CD4-positive, alpha-beta memory T cell (primary cell): ENCODE results near the gene ZMPSTE24. TPM values are rescaled to one million over a fixed set of nuclear protein-coding genes. Genes with fewer than 3 reads are reported as not detected.
A peak's percentile ranks its signal among the peaks of the same experiment; 100 is the strongest.

Source experiments
- CTCF ChIA-PET: fragments of 350-600 bp; sonication (Branson Sonifier 250); formaldehyde crosslinking; loops from one replicate; lab custom pipeline; 2021; ENCODE audit warnings: inconsistent platforms; ENCODE audit not compliant: partially characterized antibody; lab: Charles Lee
- POLR2A ChIA-PET: fragments of 350-600 bp; sonication (Branson Sonifier 250); formaldehyde crosslinking; loops from one replicate; lab custom pipeline; 2021; ENCODE audit not compliant: partially characterized antibody; lab: Charles Lee
- DNase-seq, 5 donors: peaks; one replicate each; pipeline versions ENCODE4 v3.0.0 to v3.0.0-alpha.2; 2020 to 2022; ENCODE audit warnings: mixed read lengths in 1 of 5
- H3K27ac ChIP-seq: one replicate; pipeline ENCODE4 v1.7.0; 2013; ENCODE audit warnings: low read depth, low read length
- H3K27me3 ChIP-seq: 2 replicates; pipeline ENCODE4 v1.7.0; 2013; ENCODE audit warnings: mild to moderate bottlenecking, low read length, moderate library complexity; ENCODE audit not compliant: insufficient read depth
- H3K36me3 ChIP-seq: 2 replicates; pipeline ENCODE4 v1.7.0; 2013; ENCODE audit warnings: mild to moderate bottlenecking, low read length, moderate library complexity; ENCODE audit not compliant: insufficient read depth
- H3K4me1 ChIP-seq: 2 replicates; pipeline ENCODE4 v1.7.0; 2013; ENCODE audit warnings: mild to moderate bottlenecking, low read length, moderate library complexity; ENCODE audit not compliant: insufficient read depth
- H3K4me3 ChIP-seq, 2 donors: one replicate each; pipeline ENCODE4 v1.7.0; 2013; ENCODE audit warnings: low read length in 2 of 2, mild to moderate bottlenecking in 1 of 2
- H3K9me3 ChIP-seq, 2 donors: one replicate each; pipeline ENCODE4 v1.7.0; 2013; ENCODE audit warnings: low read length in 2 of 2, control low read depth in 1 of 2; ENCODE audit not compliant: control insufficient read depth in 1 of 2
- H3K27ac Mint-ChIP-seq, 7 donors: one replicate each; pipeline ENCODE4 v1.8.0; 2020 to 2021; ENCODE audit warnings: mixed read lengths in 7 of 7, mild to moderate bottlenecking in 6 of 7, inconsistent platforms in 3 of 7, moderate library complexity in 3 of 7
- H3K27me3 Mint-ChIP-seq, 2 donors: one replicate each; pipeline ENCODE4 v1.8.0; 2020 to 2021; ENCODE audit warnings: mixed read lengths in 2 of 2
- H3K36me3 Mint-ChIP-seq, 2 donors: one replicate each; pipeline ENCODE4 v1.8.0; 2020 to 2021; ENCODE audit warnings: mixed read lengths in 2 of 2, inconsistent platforms in 1 of 2, mild to moderate bottlenecking in 1 of 2
- H3K4me1 Mint-ChIP-seq, 4 donors: one replicate each; pipeline ENCODE4 v1.8.0; 2020 to 2021; ENCODE audit warnings: mixed read lengths in 4 of 4, mild to moderate bottlenecking in 1 of 4
- H3K4me3 Mint-ChIP-seq, 8 donors: one replicate each; pipeline ENCODE4 v1.8.0; 2020 to 2021; ENCODE audit warnings: mixed read lengths in 8 of 8, mild to moderate bottlenecking in 7 of 8, moderate library complexity in 6 of 8, inconsistent platforms in 3 of 8
- H3K9me3 Mint-ChIP-seq, 8 donors: one replicate each; pipeline ENCODE4 v1.8.0; 2020 to 2021; ENCODE audit warnings: mixed read lengths in 8 of 8, mild to moderate bottlenecking in 5 of 8, inconsistent platforms in 3 of 8, moderate library complexity in 1 of 8
- intact Hi-C: fragments of 100-400 bp; cut with micrococcal nuclease; formaldehyde crosslinking; loops from one replicate; pipeline ENCODE4 v1.15.1; 2023
- polyA plus RNA-seq, 2 donors: library from polyadenylated mRNA; unstranded; fragments of 300-500 nt; fragmentation: Illumina TruSeq; gene quantifications; one replicate each; pipeline ENCODE4 v1.2.3, GENCODE V29; 2021
- total RNA-seq, 2 experiments: library from RNA; stranded (reverse); gene quantifications; one replicate each; pipeline ENCODE4 v1.2.3, GENCODE V29; 2021

Gene ZMPSTE24
- total and polyA plus RNA-seq, 4 experiments from 2014 or later = 19.7 to 44.1 (median 24.0) TPM

- H3K36me3 Mint-ChIP-seq = no peaks in the 10 kb centered on the region
- POLR2A ChIA-PET = no interaction called here
Measured at GRCh38 chr1:40308036-40308727, 50.1 kb downstream of the ZMPSTE24 start.

GRCh38 chr1:40309374-40310128 is 51.5 kb downstream of the ZMPSTE24 start:
- H3K27me3 ChIP-seq = no peaks in the 10 kb centered on the region
- Mint-ChIP-seq H3K36me3 (no peaks in the 10 kb centered on the region), H3K27me3 (no peaks in the 10 kb centered on the region), H3K4me1 (peaks cover 1 to 31% (median 14%) of the 10 kb centered on the region in 4 donors), H3K9me3 (no peaks in the 10 kb centered on the region), H3K4me3 (no peak overlapping the region), H3K27ac (no peak overlapping the region)
- POLR2A ChIA-PET = no interaction called here
- no peak for DNase-seq
- no peak overlapping the region for H3K4me3 ChIP-seq
- no peak overlapping the region for H3K27ac ChIP-seq
- intact Hi-C loops = no loop called here
- CTCF ChIA-PET = no interaction called here
- no peaks in the 10 kb centered on the region for H3K9me3 ChIP-seq
- H3K4me1 ChIP-seq = peaks cover 22% of the 10 kb centered on the region
- no peaks in the 10 kb centered on the region for H3K36me3 ChIP-seq

More at GRCh38 chr1:40308036-40308727, 50.1 kb downstream of the ZMPSTE24 start:
- H3K27me3 Mint-ChIP-seq = no peaks in the 10 kb centered on the region
- Histone ChIP-seq H3K4me3 (no peak overlapping the region), H3K27ac (no peak overlapping the region), H3K27me3 (no peaks in the 10 kb centered on the region), H3K9me3 (no peaks in the 10 kb centered on the region), H3K4me1 (peaks cover 16% of the 10 kb centered on the region), H3K36me3 (no peaks in the 10 kb centered on the region)
- DNase-seq = no peak
- H3K27ac Mint-ChIP-seq = no peak overlapping the region
- H3K4me1 Mint-ChIP-seq = peaks cover 1 to 21% (median 9%) of the 10 kb centered on the region in 4 donors
- no peak overlapping the region for H3K4me3 Mint-ChIP-seq
- no peaks in the 10 kb centered on the region for H3K9me3 Mint-ChIP-seq
- CTCF ChIA-PET = no interaction called here
- intact Hi-C loops = no loop called here

- no peaks in the 10 kb centered on the region for H3K9me3 Mint-ChIP-seq
- no peak overlapping the region for H3K4me3 Mint-ChIP-seq
- no peaks in the 10 kb centered on the region for H3K27me3 Mint-ChIP-seq
- H3K27ac ChIP-seq = no peak overlapping the region
- CTCF ChIA-PET = interaction anchor here (1.8 kb wide), 1 partner anchor 157 kb away, joined by 5 read pairs; no protein-coding TSS in a partner anchor
- H3K4me3 ChIP-seq = no peak overlapping the region
- H3K36me3 Mint-ChIP-seq = no peaks in the 10 kb centered on the region
- no peaks in the 10 kb centered on the region for H3K27me3 ChIP-seq
- H3K9me3 ChIP-seq = no peaks in the 10 kb centered on the region
- POLR2A ChIA-PET = no interaction called here
- H3K36me3 ChIP-seq = no peaks in the 10 kb centered on the region
- intact Hi-C loops = no loop called here
- no peak for DNase-seq
- H3K27ac Mint-ChIP-seq = no peak overlapping the region
- H3K4me1 ChIP-seq = peaks cover 27% of the 10 kb centered on the region
- H3K4me1 Mint-ChIP-seq = peaks cover 1 to 37% (median 15%) of the 10 kb centered on the region in 4 donors
Measured at GRCh38 chr1:40310129-40310461, 52.1 kb downstream of the ZMPSTE24 start.

- CTCF ChIA-PET = interaction anchor here (1.8 kb wide), 1 partner anchor 158 kb away, joined by 5 read pairs; no protein-coding TSS in a partner anchor
Measured at GRCh38 chr1:40310983-40311642, 53.1 kb downstream of the ZMPSTE24 start.

GRCh38 chr1:40311692-40312091 is 53.7 kb downstream of the ZMPSTE24 start:
- Mint-ChIP-seq H3K9me3 (no peaks in the 10 kb centered on the region), H3K4me3 (no peak overlapping the region), H3K36me3 (no peaks in the 10 kb centered on the region), H3K27me3 (no peaks in the 10 kb centered on the region), H3K27ac (peak overlapping the region in 4 of 7 donors; percentile 36 to 78 (median 57)), H3K4me1 (peaks cover 1 to 50% (median 19%) of the 10 kb centered on the region in 4 donors)
- no peak for DNase-seq
- H3K36me3 ChIP-seq = no peaks in the 10 kb centered on the region
- peaks cover 39% of the 10 kb centered on the region for H3K4me1 ChIP-seq
- H3K27me3 ChIP-seq = no peaks in the 10 kb centered on the region
- H3K27ac ChIP-seq = no peak overlapping the region
- no peaks in the 10 kb centered on the region for H3K9me3 ChIP-seq
- intact Hi-C loops = no loop called here
- CTCF ChIA-PET = interaction anchor here (1.8 kb wide), 1 partner anchor 158 kb away, joined by 5 read pairs; no protein-coding TSS in a partner anchor
- H3K4me3 ChIP-seq = no peak overlapping the region
- POLR2A ChIA-PET = no interaction called here

More at GRCh38 chr1:40310983-40311642, 53.1 kb downstream of the ZMPSTE24 start:
- intact Hi-C loops = no loop called here
- Mint-ChIP-seq H3K4me1 (peaks cover 1 to 47% (median 19%) of the 10 kb centered on the region in 4 donors), H3K9me3 (no peaks in the 10 kb centered on the region), H3K27ac (peak overlapping the region in 3 of 7 donors; percentile 29 to 64 (median 58)), H3K4me3 (no peak overlapping the region), H3K36me3 (no peaks in the 10 kb centered on the region), H3K27me3 (no peaks in the 10 kb centered on the region)
- POLR2A ChIA-PET = no interaction called here
- Histone ChIP-seq H3K9me3 (no peaks in the 10 kb centered on the region), H3K27ac (no peak overlapping the region), H3K4me3 (no peak overlapping the region), H3K27me3 (no peaks in the 10 kb centered on the region), H3K4me1 (peaks cover 36% of the 10 kb centered on the region), H3K36me3 (no peaks in the 10 kb centered on the region)
- DNase-seq = no peak

- Mint-ChIP-seq H3K4me1 (peaks cover 3 to 51% (median 21%) of the 10 kb centered on the region in 4 donors), H3K36me3 (no peaks in the 10 kb centered on the region), H3K9me3 (no peaks in the 10 kb centered on the region), H3K27ac (peak overlapping the region in 6 of 7 donors; percentile 10 to 78 (median 32)), H3K4me3 (peak overlapping the region in 3 of 8 donors; percentile 29 to 54 (median 49)), H3K27me3 (peaks cover 2 to 4% of the 10 kb centered on the region in 2 donors)
- Histone ChIP-seq H3K36me3 (no peaks in the 10 kb centered on the region), H3K4me3 (no peak overlapping the region), H3K9me3 (no peaks in the 10 kb centered on the region), H3K27ac (no peak overlapping the region), H3K27me3 (no peaks in the 10 kb centered on the region), H3K4me1 (peaks cover 39% of the 10 kb centered on the region)
- no peak for DNase-seq
- intact Hi-C loops = no loop called here
- CTCF ChIA-PET = interaction anchor here (1.0 kb wide), 1 partner anchor 29 kb away, joined by 4 read pairs; no protein-coding TSS in a partner anchor
- POLR2A ChIA-PET = no interaction called here
Measured at GRCh38 chr1:40312238-40313205, 54.5 kb downstream of the ZMPSTE24 start.
